CD4-positive, alpha-beta memory T cell (primary cell): ENCODE measurements around the gene SH3D19. TPM values are rescaled to one million over a fixed set of nuclear protein-coding genes. Genes with fewer than 3 reads are reported as not detected.

ENCODE experiments used
- CTCF ChIA-PET: fragments of 350-600 bp; sonication (Branson Sonifier 250); formaldehyde crosslinking; loops from one replicate; lab custom pipeline; 2021; ENCODE audit warnings: inconsistent platforms; ENCODE audit not compliant: partially characterized antibody; lab: Charles Lee
- POLR2A ChIA-PET: fragments of 350-600 bp; sonication (Branson Sonifier 250); formaldehyde crosslinking; loops from one replicate; lab custom pipeline; 2021; ENCODE audit not compliant: partially characterized antibody; lab: Charles Lee
- DNase-seq, 5 donors: peaks; one replicate each; pipeline versions ENCODE4 v3.0.0 to v3.0.0-alpha.2; 2020 to 2022; ENCODE audit warnings: mixed read lengths in 1 of 5
- H3K27ac ChIP-seq: one replicate; pipeline ENCODE4 v1.7.0; 2013; ENCODE audit warnings: low read depth, low read length
- H3K27me3 ChIP-seq: 2 replicates; pipeline ENCODE4 v1.7.0; 2013; ENCODE audit warnings: mild to moderate bottlenecking, low read length, moderate library complexity; ENCODE audit not compliant: insufficient read depth
- H3K36me3 ChIP-seq: 2 replicates; pipeline ENCODE4 v1.7.0; 2013; ENCODE audit warnings: mild to moderate bottlenecking, low read length, moderate library complexity; ENCODE audit not compliant: insufficient read depth
- H3K4me1 ChIP-seq: 2 replicates; pipeline ENCODE4 v1.7.0; 2013; ENCODE audit warnings: mild to moderate bottlenecking, low read length, moderate library complexity; ENCODE audit not compliant: insufficient read depth
- H3K4me3 ChIP-seq, 2 donors: one replicate each; pipeline ENCODE4 v1.7.0; 2013; ENCODE audit warnings: low read length in 2 of 2, mild to moderate bottlenecking in 1 of 2
- H3K9me3 ChIP-seq, 2 donors: one replicate each; pipeline ENCODE4 v1.7.0; 2013; ENCODE audit warnings: low read length in 2 of 2, control low read depth in 1 of 2; ENCODE audit not compliant: control insufficient read depth in 1 of 2
- H3K27ac Mint-ChIP-seq, 7 donors: one replicate each; pipeline ENCODE4 v1.8.0; 2020 to 2021; ENCODE audit warnings: mixed read lengths in 7 of 7, mild to moderate bottlenecking in 6 of 7, inconsistent platforms in 3 of 7, moderate library complexity in 3 of 7
- H3K27me3 Mint-ChIP-seq, 2 donors: one replicate each; pipeline ENCODE4 v1.8.0; 2020 to 2021; ENCODE audit warnings: mixed read lengths in 2 of 2
- H3K36me3 Mint-ChIP-seq, 2 donors: one replicate each; pipeline ENCODE4 v1.8.0; 2020 to 2021; ENCODE audit warnings: mixed read lengths in 2 of 2, inconsistent platforms in 1 of 2, mild to moderate bottlenecking in 1 of 2
- H3K4me1 Mint-ChIP-seq, 4 donors: one replicate each; pipeline ENCODE4 v1.8.0; 2020 to 2021; ENCODE audit warnings: mixed read lengths in 4 of 4, mild to moderate bottlenecking in 1 of 4
- H3K4me3 Mint-ChIP-seq, 8 donors: one replicate each; pipeline ENCODE4 v1.8.0; 2020 to 2021; ENCODE audit warnings: mixed read lengths in 8 of 8, mild to moderate bottlenecking in 7 of 8, moderate library complexity in 6 of 8, inconsistent platforms in 3 of 8
- H3K9me3 Mint-ChIP-seq, 8 donors: one replicate each; pipeline ENCODE4 v1.8.0; 2020 to 2021; ENCODE audit warnings: mixed read lengths in 8 of 8, mild to moderate bottlenecking in 5 of 8, inconsistent platforms in 3 of 8, moderate library complexity in 1 of 8
- intact Hi-C: fragments of 100-400 bp; cut with micrococcal nuclease; formaldehyde crosslinking; loops from one replicate; pipeline ENCODE4 v1.15.1; 2023
- polyA plus RNA-seq, 2 donors: library from polyadenylated mRNA; unstranded; fragments of 300-500 nt; fragmentation: Illumina TruSeq; gene quantifications; one replicate each; pipeline ENCODE4 v1.2.3, GENCODE V29; 2021
- total RNA-seq, 2 experiments: library from RNA; stranded (reverse); gene quantifications; one replicate each; pipeline ENCODE4 v1.2.3, GENCODE V29; 2021

Gene SH3D19
- total RNA-seq (1 to 10 TPM in 1 of 2 experiments, under 1 TPM in 1; 0.11 to 1.0 TPM), polyA plus RNA-seq (1 to 10 TPM in 1 of 2 donors, under 1 TPM in 1; 0.56 to 1.4 TPM)

GRCh38 chr4:151325111-151325948 lies at the start of gene SH3D19:
SH3D19 (minus strand) TSS chr4:151325605; CDS start chr4:151325352, 253 bp downstream.
- no peak for DNase-seq
- Mint-ChIP-seq H3K4me1 (peaks cover 11 to 19% (median 14%) of the 10 kb centered on the region in 4 donors), H3K4me3 (peak within 1 kb of the TSS; percentile 59 to 88 (median 71)), H3K36me3 (no peaks in the 10 kb centered on the region), H3K9me3 (peaks cover 0 to 4% (median 0%) of the 10 kb centered on the region in 8 donors), H3K27ac (no peak within 1 kb of the TSS), H3K27me3 (peaks cover 36 to 45% of the 10 kb centered on the region in 2 donors)
- Histone ChIP-seq H3K36me3 (no peaks in the 10 kb centered on the region), H3K9me3 (no peaks in the 10 kb centered on the region), H3K4me1 (no peaks in the 10 kb centered on the region), H3K27me3 (peaks cover 14% of the 10 kb centered on the region), H3K27ac (no peak within 1 kb of the TSS), H3K4me3 (no peak within 1 kb of the TSS)
- CTCF ChIA-PET: no interaction called here
- intact Hi-C loops: no loop called here
- POLR2A ChIA-PET: no interaction called here

- ChIA-PET CTCF (interaction anchor here (0.7 to 1.3 kb wide), 3 partner anchors 9 to 1023 kb away, joined by 3 to 5 read pairs (median 4); no protein-coding TSS in a partner anchor), POLR2A (no interaction called here)
- Mint-ChIP-seq H3K4me1 (peaks cover 0 to 5% (median 4%) of the 10 kb centered on the region in 4 donors), H3K36me3 (no peaks in the 10 kb centered on the region), H3K27me3 (peaks cover 2 to 7% of the 10 kb centered on the region in 2 donors), H3K9me3 (no peaks in the 10 kb centered on the region), H3K27ac (no peak overlapping the region), H3K4me3 (peak overlapping the region in 1 of 8 donors; percentile 20)
- Histone ChIP-seq H3K4me3 (no peak overlapping the region), H3K27me3 (no peaks in the 10 kb centered on the region), H3K36me3 (no peaks in the 10 kb centered on the region), H3K9me3 (no peaks in the 10 kb centered on the region), H3K27ac (no peak overlapping the region), H3K4me1 (no peaks in the 10 kb centered on the region)
- peak; percentile 72 to 77 (median 75) for DNase-seq
- intact Hi-C loops: loop anchor here (1.0 to 10.0 kb wide), 7 partner anchors 242 to 1132 kb away; partner anchors contain the start of gene GATB
Measured at GRCh38 chr4:151362404-151363164, 37.2 kb upstream of the SH3D19 start.

- Histone ChIP-seq H3K9me3 (no peaks in the 10 kb centered on the region), H3K27ac (no peak overlapping the region), H3K36me3 (no peaks in the 10 kb centered on the region), H3K4me1 (no peaks in the 10 kb centered on the region), H3K4me3 (no peak overlapping the region), H3K27me3 (no peaks in the 10 kb centered on the region)
- Mint-ChIP-seq H3K4me3 (no peak overlapping the region), H3K27me3 (peaks cover 2 to 7% of the 10 kb centered on the region in 2 donors), H3K36me3 (no peaks in the 10 kb centered on the region), H3K27ac (no peak overlapping the region), H3K4me1 (peaks cover 0 to 5% (median 4%) of the 10 kb centered on the region in 4 donors), H3K9me3 (no peaks in the 10 kb centered on the region)
- DNase-seq: no peak
- intact Hi-C loops: loop anchor here (1.0 to 10.0 kb wide), 7 partner anchors 243 to 1133 kb away; partner anchors contain the start of gene GATB
- CTCF ChIA-PET: interaction anchor here (0.8 to 1.3 kb wide), 2 partner anchors 9 to 1024 kb away, joined by 3 to 5 read pairs; no protein-coding TSS in a partner anchor
- POLR2A ChIA-PET: no interaction called here
Measured at GRCh38 chr4:151361966-151362365, 36.6 kb upstream of the SH3D19 start.

- no peaks in the 10 kb centered on the region for H3K27me3 ChIP-seq
- ChIA-PET CTCF (no interaction called here), POLR2A (no interaction called here)
- Mint-ChIP-seq H3K4me3 (no peak overlapping the region), H3K9me3 (no peaks in the 10 kb centered on the region), H3K27ac (no peak overlapping the region), H3K27me3 (peaks cover 4 to 8% of the 10 kb centered on the region in 2 donors), H3K36me3 (no peaks in the 10 kb centered on the region), H3K4me1 (peaks cover 0 to 5% (median 4%) of the 10 kb centered on the region in 4 donors)
- H3K4me1 ChIP-seq: no peaks in the 10 kb centered on the region
- H3K9me3 ChIP-seq: no peaks in the 10 kb centered on the region
- no peaks in the 10 kb centered on the region for H3K36me3 ChIP-seq
- no peak for DNase-seq
- H3K27ac ChIP-seq: no peak overlapping the region
- intact Hi-C loops: loop anchor here (5.0 to 10.0 kb wide), 5 partner anchors 244 to 1134 kb away; partner anchors contain the start of gene GATB
- no peak overlapping the region for H3K4me3 ChIP-seq
Measured at GRCh38 chr4:151361126-151361525, 35.7 kb upstream of the SH3D19 start.

- H3K27me3 Mint-ChIP-seq: peaks cover 12 to 14% of the 10 kb centered on the region in 2 donors
- Histone ChIP-seq H3K4me1 (no peaks in the 10 kb centered on the region), H3K27me3 (no peaks in the 10 kb centered on the region), H3K4me3 (no peak overlapping the region), H3K9me3 (no peaks in the 10 kb centered on the region), H3K27ac (no peak overlapping the region), H3K36me3 (no peaks in the 10 kb centered on the region)
- H3K4me3 Mint-ChIP-seq: no peak overlapping the region
- no peak for DNase-seq
- ChIA-PET CTCF (interaction anchor here (0.6 kb wide), 1 partner anchor 1705 kb away, joined by 3 read pairs; no protein-coding TSS in a partner anchor), POLR2A (no interaction called here)
- no peak overlapping the region for H3K27ac Mint-ChIP-seq
- intact Hi-C loops: no loop called here
- peaks cover 0 to 5% (median 4%) of the 10 kb centered on the region in 4 donors for H3K4me1 Mint-ChIP-seq
- peaks cover 0 to 2% (median 0%) of the 10 kb centered on the region in 8 donors for H3K9me3 Mint-ChIP-seq
- no peaks in the 10 kb centered on the region for H3K36me3 Mint-ChIP-seq
Measured at GRCh38 chr4:151359576-151359975, 34.2 kb upstream of the SH3D19 start.

GRCh38 chr4:151358266-151358665 lies 32.9 kb upstream of the SH3D19 start:
- DNase-seq: no peak
- no peaks in the 10 kb centered on the region for H3K36me3 Mint-ChIP-seq
- POLR2A ChIA-PET: no interaction called here
- no peak overlapping the region for H3K27ac Mint-ChIP-seq
- H3K4me3 ChIP-seq: no peak overlapping the region
- peaks cover 0 to 5% (median 4%) of the 10 kb centered on the region in 4 donors for H3K4me1 Mint-ChIP-seq
- peaks cover 0 to 2% (median 0%) of the 10 kb centered on the region in 8 donors for H3K9me3 Mint-ChIP-seq
- no peaks in the 10 kb centered on the region for H3K36me3 ChIP-seq
- intact Hi-C loops: no loop called here
- no peaks in the 10 kb centered on the region for H3K9me3 ChIP-seq
- no peak overlapping the region for H3K27ac ChIP-seq
- no peaks in the 10 kb centered on the region for H3K27me3 ChIP-seq
- CTCF ChIA-PET: interaction anchor here (0.6 kb wide), 1 partner anchor 10 kb away, joined by 3 read pairs; no protein-coding TSS in a partner anchor
- no peak overlapping the region for H3K4me3 Mint-ChIP-seq
- peaks cover 15 to 16% of the 10 kb centered on the region in 2 donors for H3K27me3 Mint-ChIP-seq
- H3K4me1 ChIP-seq: no peaks in the 10 kb centered on the region
